SKM-1 (cell line): ENCODE measurements around the gene KRT20.

Source experiments
- DNase-seq: peaks from one replicate; lab custom pipeline; 2025; ENCODE audit not compliant: unreplicated experiment; lab: John Stamatoyannopoulos, UW

Gene KRT20

GRCh38 chr17:40854175-40854814 lies 30.7 kb downstream of the KRT20 start:
- no peak for DNase-seq

GRCh38 chr17:40852364-40852763 lies 32.7 kb downstream of the KRT20 start:
- DNase-seq, result no peak

- no peak for DNase-seq
These were observed 34.6 kb downstream of the KRT20 start for GRCh38 chr17:40850293-40850972.

GRCh38 chr17:40849723-40850122 lies 35.3 kb downstream of the KRT20 start:
- no peak for DNase-seq

- DNase-seq, result no peak
These were observed 36.3 kb downstream of the KRT20 start for GRCh38 chr17:40848583-40849235.

- no peak for DNase-seq
These were observed 38.4 kb downstream of the KRT20 start for GRCh38 chr17:40846515-40847144.

GRCh38 chr17:40844671-40845107 lies 40.4 kb downstream of the KRT20 start:
- no peak for DNase-seq

- DNase-seq, result no peak
These were observed 41.8 kb downstream of the KRT20 start for GRCh38 chr17:40843242-40843641.

GRCh38 chr17:40841246-40841645 lies 43.8 kb downstream of the KRT20 start:
- no peak for DNase-seq

GRCh38 chr17:40839194-40839593 lies 45.8 kb downstream of the KRT20 start:
- no peak for DNase-seq

GRCh38 chr17:40836020-40836419 lies 49.0 kb downstream of the KRT20 start:
- no peak for DNase-seq

GRCh38 chr17:40833882-40834281 lies 51.2 kb downstream of the KRT20 start:
- no peak for DNase-seq

GRCh38 chr17:40832840-40833239 lies 52.2 kb downstream of the KRT20 start:
- no peak for DNase-seq

GRCh38 chr17:40830085-40830776 lies 54.8 kb downstream of the KRT20 start:
- no peak for DNase-seq

GRCh38 chr17:40828454-40829044 lies 56.5 kb downstream of the KRT20 start:
- DNase-seq, result no peak

- DNase-seq, result no peak
These were observed 57.1 kb downstream of the KRT20 start for GRCh38 chr17:40827746-40828453.
